ENCODE data around the gene MRPL34.

- TF ChIP-seq POLR2AphosphoS5 (IDR thresholded peaks at IDR 0.05) (no peak), POLR2A (IDR thresholded peaks at IDR 0.05) (no peak), CTCF (IDR thresholded peaks at IDR 0.05) (no peak)
Measured at GRCh38 chr19:17294051-17294891, 11.4 kb upstream of the MRPL34 start.

Data from breast epithelium (tissue), 3 donors.